ENCODE data around the gene TSPAN18. TPM values are rescaled to one million over a fixed set of nuclear protein-coding genes. Genes with fewer than 3 reads are reported as not detected.

Gene TSPAN18
- total RNA-seq, 2 donors from 2014 or later, result 3.1 to 10.8 TPM

DNA sequence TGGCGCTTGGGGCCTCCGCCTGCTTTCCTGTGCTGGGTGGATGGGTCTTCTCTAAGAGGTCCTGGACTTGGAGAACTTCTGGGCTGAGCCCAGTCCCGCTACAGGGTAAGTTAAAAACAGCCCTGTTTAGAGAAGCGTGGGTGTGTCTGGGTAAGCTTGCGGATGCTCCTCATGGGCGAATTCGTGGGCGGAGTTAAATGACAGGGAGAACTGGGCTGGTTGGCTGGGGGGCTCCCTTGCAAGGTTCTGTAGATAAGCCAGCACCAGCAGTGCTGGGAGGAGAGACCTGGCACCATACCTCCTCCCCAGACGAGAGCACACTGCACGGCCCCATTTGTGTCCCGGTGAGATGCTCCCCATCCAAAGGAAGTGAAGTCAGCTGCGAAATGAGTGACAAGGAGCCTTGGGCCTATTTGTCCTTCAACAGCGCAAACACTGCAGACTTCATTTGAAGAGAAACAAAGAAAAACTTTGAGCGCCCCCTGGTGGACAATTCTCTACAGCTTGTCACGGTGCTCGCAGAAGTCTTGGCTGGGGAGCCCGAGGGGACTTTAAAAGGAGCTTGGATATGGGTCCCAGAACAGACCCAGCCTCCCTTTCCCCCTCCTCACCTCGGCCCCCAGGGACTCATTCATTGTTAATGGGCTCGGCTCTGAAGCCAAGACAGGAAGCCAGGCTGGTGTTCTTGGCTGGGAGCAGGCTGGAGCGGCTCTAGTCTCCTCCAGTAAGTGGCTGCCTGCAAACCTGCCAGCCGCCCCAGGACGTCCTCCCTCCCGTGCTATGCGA is 184.5 kb downstream of the TSPAN18 start:
- DNase-seq, result peak; percentile 72 to 93
- intact Hi-C loops (cut with DNase I, micrococcal nuclease), result loop anchor here (5.0 to 10.0 kb wide), 3 partner anchors 286 to 349 kb away; no protein-coding TSS in a partner anchor
- peak; percentile 79 for ATAC-seq

DNA sequence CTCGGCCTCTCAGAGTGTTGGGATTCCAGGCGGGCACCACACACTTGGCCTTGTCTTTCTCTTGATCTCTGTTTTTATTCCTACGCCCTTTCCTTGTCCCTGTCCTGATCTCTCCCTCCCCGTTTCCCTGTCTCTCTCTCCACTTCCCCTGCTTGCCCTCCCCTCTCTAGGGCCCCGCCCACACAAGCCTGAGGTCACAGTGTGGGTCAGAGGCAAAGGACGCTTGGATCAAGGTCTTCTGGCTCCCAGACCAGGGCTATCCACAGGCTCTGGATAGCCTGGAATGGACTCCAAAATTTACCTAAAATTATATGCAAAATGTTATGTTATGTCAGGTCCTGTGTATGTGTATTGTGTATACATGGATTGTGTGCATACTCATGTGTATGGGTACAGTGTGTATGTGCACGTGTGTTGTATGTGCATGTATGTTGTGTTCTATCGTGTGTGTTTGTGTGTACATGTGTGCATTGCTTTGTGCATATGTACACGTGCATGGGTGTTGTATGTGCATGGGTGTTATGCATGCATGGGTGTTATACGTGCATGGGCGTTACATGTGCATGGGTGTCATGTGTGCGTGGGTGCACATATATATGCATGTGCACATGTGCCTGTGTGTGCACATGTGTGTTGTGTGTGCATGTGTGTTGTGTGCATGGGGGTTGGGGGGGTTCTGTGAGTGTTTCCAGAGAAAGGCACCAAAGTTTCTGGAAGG is 185.7 kb downstream of the TSPAN18 start:
- ATAC-seq, result no peak
- intact Hi-C loops (cut with DNase I, micrococcal nuclease), result loop anchor here (5.0 to 10.0 kb wide), 3 partner anchors 288 to 350 kb away; no protein-coding TSS in a partner anchor
- no peak for DNase-seq

DNA sequence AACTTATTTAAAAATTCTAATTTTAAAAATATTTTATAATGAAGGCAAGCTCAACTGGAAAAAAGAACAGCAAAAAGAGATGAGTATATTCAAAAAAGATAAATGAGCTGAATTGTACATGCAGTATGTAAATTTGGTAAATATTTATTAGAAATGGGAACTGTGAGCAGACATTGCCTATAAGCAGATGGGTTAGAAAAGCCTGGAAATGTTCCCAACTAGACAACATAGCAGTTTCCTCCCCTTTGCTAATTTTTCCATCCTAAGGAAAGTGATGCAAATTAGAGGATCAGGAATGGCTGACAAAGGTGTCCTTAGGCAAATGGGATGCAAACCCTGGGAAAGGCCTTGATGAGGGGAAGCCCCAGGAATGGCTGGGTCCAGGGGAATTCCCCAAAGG is 186.7 kb downstream of the TSPAN18 start:
- intact Hi-C loops (cut with DNase I, micrococcal nuclease), result loop anchor here (5.0 to 10.0 kb wide), 3 partner anchors 289 to 351 kb away; no protein-coding TSS in a partner anchor
- no peak for ATAC-seq
- no peak for DNase-seq

DNA sequence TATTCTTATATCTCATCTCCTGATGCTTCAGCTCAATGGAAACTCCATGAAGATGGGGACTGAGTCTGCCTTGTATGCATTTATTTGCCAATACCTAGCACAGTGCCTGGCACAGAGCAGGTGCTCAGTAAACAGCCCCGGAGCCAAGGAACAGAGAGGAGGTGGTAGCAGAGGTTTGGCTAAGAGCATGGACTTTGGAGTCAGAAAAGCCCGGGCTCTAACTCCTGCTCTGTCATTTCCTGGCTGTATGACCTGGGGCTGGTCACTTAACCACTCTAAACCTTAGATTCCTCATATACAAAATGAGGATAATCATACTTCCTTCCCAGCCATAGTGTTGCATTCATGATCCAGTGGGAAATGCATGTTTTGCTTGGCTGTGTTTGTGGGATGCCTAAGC is 187.3 kb downstream of the TSPAN18 start:
- intact Hi-C loops (cut with DNase I, micrococcal nuclease), result loop anchor here (5.0 to 10.0 kb wide), 3 partner anchors 289 to 352 kb away; no protein-coding TSS in a partner anchor
- ATAC-seq, result peak; percentile 53
- no peak for DNase-seq

DNA sequence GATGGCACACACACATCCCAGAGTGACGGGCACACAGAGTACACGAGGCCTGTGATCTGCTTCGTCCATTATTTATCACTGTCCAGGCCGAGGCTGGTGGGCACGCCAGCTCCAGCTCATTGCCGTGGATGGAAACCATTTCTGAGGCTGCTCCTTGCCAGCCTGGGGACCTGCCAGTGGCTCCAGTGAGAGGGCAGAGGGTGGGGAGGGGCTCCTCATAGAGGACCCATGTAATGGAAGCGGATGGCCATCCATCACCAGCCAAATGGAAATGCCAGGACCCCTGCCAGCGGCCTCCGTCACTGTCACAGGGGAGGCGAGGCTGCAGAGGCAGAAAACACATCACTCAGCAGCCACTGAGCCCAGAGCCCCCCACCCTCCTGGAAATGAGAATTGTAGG is 188.2 kb downstream of the TSPAN18 start:
- intact Hi-C loops (cut with DNase I, micrococcal nuclease), result loop anchor here in 1 of 2 donors (10.0 kb wide), 1 partner anchor 290 kb away; no protein-coding TSS in a partner anchor
- ATAC-seq, result no peak
- no peak for DNase-seq

DNA sequence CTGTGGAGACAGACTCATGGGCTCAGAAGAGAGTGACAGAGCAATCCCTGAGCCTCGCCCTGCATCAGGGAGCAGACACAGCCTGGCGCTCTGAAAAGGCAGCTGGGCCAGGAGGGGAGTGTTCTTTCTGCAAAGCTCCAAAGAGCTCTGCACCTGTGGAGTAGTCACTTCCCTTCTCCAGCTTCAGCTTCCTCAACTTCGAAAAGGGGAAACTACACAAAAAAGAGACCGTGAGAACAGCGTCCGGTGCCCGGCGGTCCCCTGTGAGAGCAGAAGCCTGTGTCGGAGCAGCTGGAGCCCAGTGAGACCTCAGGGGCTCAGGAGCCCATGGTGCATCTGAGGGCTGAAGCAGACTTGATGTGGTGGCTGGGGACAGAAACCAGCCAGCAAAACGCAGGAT is 188.9 kb downstream of the TSPAN18 start:
- no peak for ATAC-seq
- intact Hi-C loops (cut with DNase I, micrococcal nuclease), result loop anchor here in 1 of 2 donors (10.0 kb wide), 1 partner anchor 291 kb away; no protein-coding TSS in a partner anchor
- DNase-seq, result no peak

DNA sequence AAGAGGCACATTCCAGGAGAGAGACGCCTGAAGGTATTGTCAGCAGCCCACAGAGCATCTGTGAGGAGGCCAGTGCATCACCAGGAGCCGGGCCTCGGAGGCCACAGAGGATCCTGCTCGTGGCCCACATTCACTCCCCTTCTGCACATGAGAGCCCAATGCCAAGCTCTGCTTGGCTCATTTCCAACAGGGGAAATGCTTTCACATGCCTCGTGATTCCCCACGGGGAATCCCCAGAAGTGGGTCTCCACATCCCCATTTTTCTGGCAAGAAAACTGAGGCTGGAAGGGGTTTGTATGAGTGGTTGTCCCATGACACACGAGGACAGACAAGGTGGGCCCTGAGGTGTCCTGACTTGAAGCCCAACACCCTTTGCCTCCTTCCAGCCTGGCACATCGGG is 189.6 kb downstream of the TSPAN18 start:
- DNase-seq (no peak), ATAC-seq (no peak)
- intact Hi-C loops (cut with DNase I, micrococcal nuclease), result loop anchor here in 1 of 2 donors (10.0 kb wide), 1 partner anchor 292 kb away; no protein-coding TSS in a partner anchor

DNA sequence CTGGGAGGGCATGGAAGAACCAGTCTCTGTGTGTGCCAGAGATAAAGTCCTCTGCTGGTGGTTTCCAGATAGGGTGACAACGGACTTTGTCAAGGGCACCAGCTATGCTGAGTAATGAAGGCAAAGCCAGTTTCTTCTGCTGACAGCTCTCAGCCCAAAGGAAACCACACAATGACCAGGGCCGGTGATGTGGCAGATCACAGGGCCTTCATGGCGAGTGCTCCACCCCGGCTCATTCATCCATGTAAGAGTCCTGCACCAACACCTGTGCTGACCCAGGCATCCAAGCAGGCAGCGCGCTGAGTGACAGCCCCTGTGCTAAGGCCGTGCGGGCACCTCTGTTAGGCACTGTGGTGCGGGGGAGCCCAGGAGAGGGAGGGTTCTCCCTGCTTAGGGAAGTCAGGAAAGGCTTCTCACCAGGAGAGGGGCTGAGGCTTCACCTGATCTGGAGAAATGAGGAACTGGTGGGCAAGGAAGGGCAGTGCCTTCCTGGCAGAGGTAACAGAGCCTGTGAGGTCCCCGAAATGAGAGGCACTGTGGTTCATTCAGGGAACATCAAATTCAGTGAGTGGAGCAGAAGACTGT is 190.1 kb downstream of the TSPAN18 start:
- ATAC-seq, result no peak
- intact Hi-C loops (cut with DNase I, micrococcal nuclease), result loop anchor here in 1 of 2 donors (10.0 kb wide), 1 partner anchor 292 kb away; no protein-coding TSS in a partner anchor
- no peak for DNase-seq

DNA sequence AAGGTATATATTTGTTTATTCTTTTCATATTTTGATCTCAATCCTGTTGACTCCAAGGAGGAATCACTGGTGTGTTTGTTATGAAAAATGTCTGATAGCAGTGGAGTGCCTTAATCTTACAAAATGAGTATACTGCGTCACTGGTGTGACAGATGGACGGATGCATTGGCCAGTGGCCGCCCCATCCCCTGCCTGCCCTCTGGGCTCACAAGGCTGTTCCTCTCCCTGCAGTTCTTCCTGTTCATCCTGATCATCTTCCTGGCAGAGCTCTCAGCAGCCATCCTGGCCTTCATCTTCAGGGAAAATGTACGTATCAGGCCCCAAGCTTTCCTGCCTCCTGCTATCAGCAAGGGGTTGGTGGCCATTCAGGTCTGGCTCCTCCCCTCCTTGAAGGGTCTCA is 191.0 kb downstream of the TSPAN18 start:
- intact Hi-C loops (cut with DNase I, micrococcal nuclease), result loop anchor here in 1 of 2 donors (10.0 kb wide), 1 partner anchor 293 kb away; no protein-coding TSS in a partner anchor
- DNase-seq, result no peak
- no peak for ATAC-seq

DNA sequence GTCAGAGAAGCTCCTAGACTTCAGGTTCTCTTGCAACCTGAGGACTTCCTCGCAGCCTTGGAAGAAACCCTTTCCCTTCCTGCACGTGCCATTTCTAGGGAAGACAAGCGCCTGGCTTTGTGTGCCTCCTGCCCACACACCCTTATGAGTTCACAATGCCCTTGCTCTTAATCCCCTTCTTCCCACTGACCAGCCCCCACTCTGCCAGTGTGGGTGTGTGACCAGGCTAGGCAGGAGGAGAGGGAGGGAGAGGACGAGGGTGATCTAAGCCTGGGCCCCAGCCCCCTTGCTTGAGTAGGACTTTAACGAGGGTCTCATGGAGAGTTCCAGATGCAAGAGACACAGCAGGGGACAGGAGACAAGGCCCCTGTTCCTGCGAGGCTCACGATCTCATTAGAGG is 193.7 kb downstream of the TSPAN18 start:
- intact Hi-C loops (cut with DNase I, micrococcal nuclease), result no loop called here
- DNase-seq (no peak), ATAC-seq (no peak)

DNA sequence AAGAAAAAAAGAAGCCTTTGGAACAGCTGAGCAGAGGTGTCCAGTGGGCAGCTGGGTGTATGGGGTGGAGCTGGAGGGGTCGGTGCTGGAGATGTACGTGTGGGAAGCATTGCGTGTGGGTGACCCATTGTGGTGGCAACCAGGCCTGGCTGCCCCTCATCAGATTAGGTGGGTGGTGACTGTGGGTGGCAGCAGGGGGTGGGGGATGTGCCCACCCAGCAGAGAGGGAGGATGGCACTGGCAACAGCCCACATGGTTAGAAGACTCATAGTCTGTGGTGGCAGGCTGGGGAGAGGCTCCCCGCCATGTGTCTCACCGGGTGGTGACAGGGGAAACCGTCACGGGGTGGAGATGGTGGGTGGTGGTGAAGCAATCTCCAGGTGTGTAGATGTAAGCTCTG is 196.4 kb downstream of the TSPAN18 start:
- ATAC-seq (no peak), DNase-seq (no peak)
- intact Hi-C loops (cut with DNase I, micrococcal nuclease), result no loop called here

DNA sequence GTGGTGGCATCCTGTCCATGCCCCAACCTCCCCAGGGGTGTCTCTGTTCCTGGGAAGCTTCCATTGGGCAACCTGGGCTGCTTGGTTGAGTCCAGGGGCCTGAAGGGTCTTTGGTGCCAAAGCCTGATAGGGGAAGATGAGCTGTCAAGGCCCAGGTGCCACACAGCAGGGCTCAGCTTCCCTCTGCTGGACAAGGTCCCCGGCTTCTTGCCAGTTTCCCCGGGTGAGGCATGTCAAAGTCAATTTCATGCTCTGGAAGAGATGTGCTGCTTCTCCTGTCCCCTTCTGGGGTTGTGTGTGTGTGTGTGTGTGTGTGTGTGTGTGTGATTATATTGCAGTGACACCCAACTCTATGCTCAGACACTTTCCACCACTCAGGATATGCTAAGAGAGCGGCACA is 197.0 kb downstream of the TSPAN18 start:
- intact Hi-C loops (cut with DNase I, micrococcal nuclease), result no loop called here
- ATAC-seq (no peak), DNase-seq (no peak)

DNA sequence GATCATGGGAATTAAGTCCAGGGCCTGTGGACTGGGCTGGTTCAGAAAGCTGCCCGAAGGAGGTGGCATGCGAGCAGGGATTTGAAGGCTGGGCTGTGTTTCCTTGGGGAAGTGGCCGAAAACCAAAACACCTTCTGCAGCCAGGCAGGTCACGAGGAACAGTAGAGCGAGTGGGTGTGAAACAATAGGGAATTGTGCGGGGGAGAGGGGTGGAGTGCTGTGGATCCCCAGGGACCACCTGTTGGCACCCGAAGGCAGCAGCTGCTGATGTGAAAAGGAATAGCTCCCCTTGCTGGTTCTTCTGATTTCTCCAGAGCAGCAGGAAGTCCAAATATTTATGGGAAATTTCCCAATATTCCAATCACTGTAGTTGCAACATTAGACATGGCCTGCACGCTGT is 199.3 kb downstream of the TSPAN18 start:
- ATAC-seq (no peak), DNase-seq (no peak)
- intact Hi-C loops (cut with DNase I, micrococcal nuclease), result no loop called here

DNA sequence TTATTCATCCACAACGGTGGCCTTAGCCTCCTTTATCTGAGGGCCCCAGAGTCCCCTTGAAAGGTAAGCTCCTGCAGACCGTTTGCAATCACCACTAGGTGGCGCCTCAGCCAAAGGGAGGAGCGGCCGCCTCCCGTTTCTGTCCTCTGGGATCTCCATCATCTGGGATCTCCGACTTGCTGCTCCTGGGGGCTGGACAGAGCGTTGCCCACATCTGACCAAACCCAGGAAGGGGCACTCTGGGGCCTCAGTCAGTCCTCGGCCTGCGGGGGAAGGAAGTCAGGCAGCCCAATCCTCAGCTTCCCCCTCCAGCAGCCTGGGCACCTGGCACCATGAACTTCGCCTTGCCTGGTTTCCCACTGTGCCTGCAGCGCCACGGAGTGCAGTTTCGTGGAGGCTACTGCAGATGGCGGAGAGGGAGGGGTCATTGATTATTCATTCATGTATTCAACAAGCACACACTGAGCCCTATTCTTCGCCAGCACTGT is 200.5 kb downstream of the TSPAN18 start:
- ATAC-seq (peak; percentile 65), DNase-seq (peak; percentile 53 to 76)
- intact Hi-C loops (cut with DNase I, micrococcal nuclease), result no loop called here

DNA sequence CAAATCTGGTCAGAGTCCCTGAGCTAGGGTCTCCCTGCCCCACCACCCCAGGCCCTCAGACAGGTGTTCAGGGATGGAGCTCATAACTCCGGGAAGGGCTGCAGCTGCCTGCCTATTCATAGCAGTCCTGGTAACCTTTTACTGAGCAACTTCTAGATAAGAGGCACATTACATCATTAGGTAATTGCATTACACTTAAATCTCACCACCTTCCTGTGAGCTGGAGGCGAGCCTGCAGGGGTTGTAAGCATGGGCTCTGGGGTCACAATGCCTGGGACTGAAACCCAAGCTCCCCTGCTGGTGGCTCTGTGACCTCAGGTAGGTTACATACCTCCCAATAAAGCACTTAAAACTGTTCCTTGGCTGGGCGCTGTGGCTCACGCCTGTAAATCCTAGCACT is 201.4 kb downstream of the TSPAN18 start:
- intact Hi-C loops (cut with DNase I, micrococcal nuclease), result no loop called here
- ATAC-seq (no peak), DNase-seq (no peak)

DNA sequence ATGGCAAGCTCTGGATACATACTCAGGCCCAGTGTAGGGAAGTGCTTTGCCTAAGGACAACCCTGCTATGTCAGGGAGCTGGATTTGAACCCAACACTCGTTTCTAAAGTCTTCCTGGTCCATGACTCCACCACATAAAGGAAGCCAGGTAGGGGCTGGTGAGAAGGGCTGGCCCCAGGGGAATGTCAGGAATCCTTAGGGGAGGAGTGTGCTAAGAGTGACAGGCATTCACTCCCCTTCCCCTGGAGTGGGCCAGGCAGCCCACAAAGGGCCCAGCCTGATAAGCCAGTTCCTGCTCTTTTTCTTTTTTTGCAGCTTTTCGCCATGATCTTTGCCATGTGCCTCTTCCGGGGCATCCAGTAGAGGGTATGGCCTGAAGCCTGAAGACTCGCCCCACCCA is 202.1 kb downstream of the TSPAN18 start:
- DNase-seq (no peak), ATAC-seq (no peak)
- intact Hi-C loops (cut with DNase I, micrococcal nuclease), result no loop called here

DNA sequence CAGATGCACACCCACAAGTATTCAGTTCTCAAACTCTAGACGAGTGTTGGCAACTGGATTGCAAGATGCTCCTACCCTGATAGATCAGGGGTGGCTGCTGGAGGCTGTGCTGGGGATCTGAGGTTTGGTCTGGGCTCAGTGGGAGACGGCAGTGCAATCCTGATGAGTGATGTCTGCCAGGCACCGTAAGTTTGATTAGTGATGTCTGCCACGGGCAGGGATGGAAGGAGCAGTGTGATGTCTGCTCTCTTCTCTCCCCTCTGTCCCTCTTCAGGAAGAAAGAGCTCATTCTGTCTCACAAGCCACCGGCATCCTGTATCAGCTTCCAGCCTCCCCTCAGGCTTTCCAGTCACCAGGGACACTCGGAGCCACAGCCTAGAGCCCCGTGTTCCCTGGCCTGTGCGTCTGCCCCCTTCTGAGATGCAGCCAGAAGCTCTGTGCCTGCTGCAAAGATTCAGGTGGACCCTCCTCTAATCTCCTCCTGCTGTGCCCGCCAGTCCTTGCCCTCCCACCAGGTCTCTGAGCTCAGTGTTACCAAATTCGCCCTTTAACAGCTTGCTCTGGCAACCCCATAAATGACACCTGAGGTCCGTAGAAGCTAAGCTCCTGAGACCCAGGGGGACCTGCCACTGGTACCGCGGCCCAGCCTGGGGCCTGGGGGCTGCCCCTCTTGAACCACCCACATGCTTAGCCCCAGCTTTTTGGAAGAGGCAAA is 204.0 kb downstream of the TSPAN18 start:
- ATAC-seq, result peak; percentile 2
- intact Hi-C loops (cut with DNase I, micrococcal nuclease), result loop anchor here in 1 of 2 donors (10.0 kb wide), 1 partner anchor 394 kb away; no protein-coding TSS in a partner anchor
- no peak for DNase-seq

DNA sequence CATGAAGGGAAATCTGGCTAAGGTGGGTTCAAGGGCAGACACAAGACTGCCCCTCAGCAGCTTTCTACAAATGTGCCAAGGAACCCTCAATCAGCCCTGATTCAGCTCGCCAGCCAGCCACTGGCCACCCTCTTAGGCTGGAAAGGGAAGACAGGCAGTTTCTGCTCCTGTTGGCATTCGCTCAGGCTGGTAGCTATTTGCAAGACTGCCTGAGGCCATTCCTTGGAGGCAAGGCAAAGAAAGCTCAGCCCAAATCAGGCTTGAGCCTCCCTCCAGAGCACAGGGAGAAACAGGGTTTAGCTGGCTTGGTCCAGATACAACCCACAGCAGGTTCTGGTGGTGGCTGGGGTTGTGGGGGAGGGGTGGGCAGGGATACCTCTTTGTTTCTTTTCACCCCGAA is 204.7 kb downstream of the TSPAN18 start:
- intact Hi-C loops (cut with DNase I, micrococcal nuclease), result loop anchor here in 1 of 2 donors (10.0 kb wide), 1 partner anchor 393 kb away; no protein-coding TSS in a partner anchor
- ATAC-seq (no peak), DNase-seq (no peak)

All from left colon (tissue), 2 donors.